AG20443 (cell line): Measurements from ENCODE around the gene KANK2.
"Not testable (repeated sequence)": the region's sequence is repeated elsewhere in the genome, so short reads cannot be mapped to it uniquely, and the experiment has no call there.

Source experiments
- DNase-seq: peaks from one replicate; pipeline ENCODE4 v3.0.0; 2012; ENCODE audit warnings: low spot score, mixed read lengths

Gene KANK2

DNA sequence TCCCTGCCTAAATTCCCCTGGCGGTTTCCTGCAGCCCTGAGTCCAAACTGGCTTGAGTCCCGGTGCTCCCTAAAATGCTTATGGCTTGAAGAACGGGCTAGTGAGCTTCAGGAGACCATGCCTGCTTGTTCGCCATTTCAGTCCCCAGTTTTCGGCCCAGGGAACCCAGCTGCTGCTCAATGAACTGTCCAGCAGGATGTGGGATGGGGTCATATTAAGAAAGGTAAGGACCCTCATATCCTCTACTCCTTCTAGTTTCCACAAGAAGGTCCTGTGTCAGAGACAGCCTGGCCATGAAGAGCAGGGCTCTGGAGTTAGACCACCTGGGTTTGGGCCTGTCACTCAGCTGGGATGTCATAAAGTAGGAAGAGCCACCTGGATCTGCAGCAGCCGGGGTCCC, 24.8 kb downstream of the KANK2 start:
- DNase-seq = no peak

DNA sequence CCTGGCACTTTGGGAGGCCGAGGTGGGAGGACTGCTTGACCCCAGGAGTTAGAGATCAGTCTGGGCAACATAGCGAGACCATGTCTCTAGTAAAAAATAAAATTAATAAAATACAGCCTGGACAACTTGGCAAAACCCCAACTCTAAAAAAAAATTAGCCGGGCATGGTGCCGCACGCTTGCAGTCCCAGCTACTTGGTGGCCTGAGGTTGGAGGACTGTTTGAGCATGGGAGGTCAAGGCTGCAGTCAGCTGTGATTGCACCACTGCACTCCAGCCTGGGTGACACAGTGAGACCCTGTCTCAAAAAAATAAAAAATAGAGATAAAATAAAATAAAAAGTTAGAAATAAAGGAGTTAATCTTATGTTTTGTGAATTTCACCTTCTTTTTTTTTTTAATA, 26.2 kb downstream of the KANK2 start:
- no peak for DNase-seq

DNA sequence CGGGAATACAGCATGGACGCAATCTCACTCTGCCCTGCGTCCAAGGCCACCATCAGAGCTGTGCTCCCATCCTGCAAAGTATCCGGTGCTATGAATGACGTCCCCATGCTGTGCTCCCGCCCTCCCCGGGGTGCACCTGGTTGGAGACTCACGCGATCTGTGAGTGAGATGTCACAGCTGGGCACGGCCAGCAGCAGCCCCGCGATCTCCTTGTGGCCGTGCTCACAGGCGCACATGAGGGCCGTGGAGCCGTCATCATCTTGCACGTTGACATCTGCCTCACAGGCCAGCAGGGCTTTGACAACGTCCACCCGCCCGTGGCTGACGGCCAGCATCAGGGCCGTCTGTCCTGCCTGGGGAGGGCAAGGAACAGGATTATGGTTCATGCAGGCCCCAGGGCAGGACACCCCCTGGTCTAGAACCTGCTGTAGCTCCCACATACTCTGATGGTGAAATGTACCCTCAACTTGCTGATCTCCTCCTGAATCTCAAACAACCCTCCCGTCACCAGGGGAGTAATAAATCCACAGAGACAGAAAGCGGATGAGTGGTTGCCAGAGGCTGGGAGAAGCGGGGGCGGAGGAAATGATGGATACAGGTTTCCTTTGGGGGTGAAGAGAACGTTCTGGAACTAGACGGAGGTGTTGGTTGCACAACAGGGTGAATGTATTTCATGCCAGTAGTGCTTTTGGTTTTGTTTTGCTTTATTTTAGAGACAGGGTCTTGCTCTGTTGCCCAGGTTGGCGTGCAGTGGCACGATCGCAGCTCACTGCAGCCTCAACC, 27.3 kb downstream of the KANK2 start:
- no peak for DNase-seq

DNA sequence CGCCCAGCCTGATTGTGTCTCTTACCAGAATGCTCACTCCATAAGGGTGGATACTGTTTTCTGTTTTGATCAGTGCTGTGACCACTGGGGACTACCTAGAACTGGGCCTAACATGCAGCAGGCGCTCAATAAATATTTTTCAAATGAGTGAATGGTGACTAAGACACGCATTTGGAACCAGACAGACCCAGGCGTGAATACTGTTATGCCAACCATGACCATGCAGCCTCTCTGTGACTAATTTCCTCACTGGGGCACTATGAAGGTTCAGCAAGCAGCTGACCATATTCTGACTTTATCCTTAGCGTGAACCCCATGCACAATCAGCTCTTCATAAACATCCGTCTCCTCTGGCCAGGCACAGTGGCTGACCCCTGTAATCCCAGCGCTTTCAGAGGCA, 28.8 kb downstream of the KANK2 start:
- DNase-seq = peak; percentile 87

DNA sequence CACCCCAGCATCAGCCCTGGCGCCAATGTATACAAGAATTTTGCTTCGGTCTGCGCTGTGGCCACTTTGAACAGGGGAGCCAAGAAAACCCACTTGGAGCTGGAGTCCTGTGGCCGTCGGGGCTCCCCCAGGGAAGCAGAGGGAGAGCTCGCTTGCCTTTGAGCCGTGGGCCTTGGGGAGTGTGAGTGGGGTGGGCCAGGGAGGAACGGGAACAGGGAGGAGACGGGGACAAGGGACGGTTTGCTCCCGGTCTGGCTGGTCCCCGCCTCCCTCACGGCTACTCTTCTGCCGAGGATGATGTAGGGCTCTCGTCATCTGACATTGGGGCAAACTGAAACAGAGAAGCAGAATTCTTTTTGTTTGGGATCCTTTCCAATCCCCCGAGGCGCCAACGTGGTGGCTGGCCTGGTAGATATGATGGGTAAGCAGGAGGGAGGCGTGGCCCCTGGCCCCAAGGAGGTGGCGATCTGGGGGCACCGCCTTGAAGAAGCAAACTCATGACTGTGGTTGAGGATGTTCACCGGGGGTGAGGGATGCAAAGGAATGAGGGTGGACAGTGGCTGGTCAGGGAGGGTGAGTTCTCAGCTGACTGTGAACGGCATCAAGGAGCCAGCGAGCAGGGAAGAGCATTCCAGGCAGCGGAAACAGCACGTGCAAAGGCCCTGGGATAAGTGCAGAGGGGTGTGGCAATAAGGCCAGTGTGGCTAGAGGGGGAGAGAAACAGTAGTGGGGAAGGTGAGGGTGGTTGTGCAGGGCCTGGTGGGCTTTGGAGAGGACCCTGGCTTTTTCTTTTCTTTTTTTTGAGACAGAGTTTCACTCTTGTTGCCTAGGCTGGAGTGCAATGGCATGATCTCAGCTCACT, 30.8 kb downstream of the KANK2 start:
- peak; percentile 75 for DNase-seq

DNA sequence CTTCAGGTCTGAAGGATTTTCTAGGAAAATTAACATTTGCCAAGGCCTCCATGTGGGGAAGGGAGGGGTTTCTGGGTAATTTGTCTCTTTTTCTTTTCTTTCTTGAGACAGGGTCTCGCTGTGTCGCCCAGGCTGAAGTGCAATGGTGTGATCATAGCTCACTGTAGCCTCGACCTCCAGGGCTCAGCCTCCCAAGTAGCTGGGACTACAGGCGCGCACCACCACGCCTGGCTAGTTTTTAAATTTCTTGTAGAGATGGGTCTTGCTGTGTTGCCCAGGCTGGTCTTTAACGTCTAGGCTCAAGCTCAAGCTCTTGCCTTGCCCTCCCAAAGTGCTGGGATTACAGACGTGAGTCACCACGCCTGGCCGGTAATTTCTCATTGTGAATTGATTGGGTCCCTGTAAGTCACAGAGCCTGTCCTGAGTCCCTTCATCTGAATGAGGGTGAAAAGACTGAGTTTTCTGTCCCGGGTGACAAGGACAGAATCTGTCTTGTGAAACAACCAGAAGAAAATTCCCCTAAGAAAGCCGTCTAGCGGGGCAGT, 31.8 kb downstream of the KANK2 start:
- no peak for DNase-seq

DNA sequence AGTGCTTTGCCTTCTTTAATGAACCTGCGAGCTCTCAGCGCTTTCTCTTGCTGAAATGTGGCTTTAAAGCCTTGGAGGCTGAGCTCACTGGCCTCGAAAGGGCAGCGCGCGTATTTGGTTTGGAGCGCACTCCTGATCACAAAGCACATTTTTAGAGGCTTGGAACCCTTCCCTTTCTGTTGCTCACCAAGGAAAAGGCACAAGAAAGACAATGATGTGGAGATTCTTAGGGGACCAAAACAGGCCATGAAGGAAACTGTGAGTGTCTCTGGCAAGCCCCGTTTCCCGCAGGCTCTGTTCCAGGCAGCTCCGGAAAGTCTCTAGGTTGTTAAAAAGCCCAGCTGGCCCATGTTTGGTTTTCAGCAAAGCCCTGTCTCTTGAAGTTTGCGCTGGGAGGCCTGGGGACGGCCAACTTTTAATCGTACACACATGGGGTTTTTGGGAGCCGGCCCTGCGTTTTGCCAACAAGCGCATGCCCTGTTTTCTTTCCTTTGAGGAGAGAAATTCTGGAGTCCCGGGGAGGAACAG, 32.4 kb downstream of the KANK2 start:
- DNase-seq = peak; percentile 77

DNA sequence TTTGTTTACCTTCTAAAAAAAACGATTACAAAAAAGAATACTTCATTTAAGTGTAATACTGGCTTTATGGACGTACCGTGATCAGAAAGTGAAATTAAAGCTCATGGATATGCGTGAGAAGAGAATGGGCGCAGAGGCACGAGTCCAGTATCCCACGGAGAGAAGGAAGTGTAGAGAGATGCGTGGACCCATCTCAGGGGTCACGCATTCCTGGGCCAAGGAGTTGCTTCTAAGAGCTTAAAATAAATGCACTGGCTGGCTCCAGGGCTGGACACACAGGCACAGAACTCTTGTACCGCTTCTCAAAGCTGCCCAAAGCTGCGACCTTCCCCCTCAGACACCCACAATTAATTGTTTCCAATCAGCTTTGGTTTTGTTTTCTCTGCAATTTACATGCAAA, 33.0 kb downstream of the KANK2 start:
- DNase-seq = no peak

DNA sequence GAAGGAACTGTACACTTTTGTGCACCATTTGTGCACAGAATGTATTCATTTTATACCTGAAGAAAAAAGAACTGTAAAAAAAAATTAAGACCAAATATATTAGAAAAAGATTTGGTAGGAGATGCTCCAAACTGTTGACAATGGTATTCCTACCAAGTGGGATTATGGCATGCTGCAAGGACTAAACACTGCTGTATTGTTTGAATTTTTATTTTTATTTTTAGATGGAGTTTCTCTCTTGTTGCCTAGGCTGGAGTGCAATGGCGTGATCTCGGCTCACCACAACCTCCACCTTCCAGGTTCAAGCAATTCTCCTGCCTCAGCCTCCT, 36.9 kb downstream of the KANK2 start:
- DNase-seq = not testable (repeated sequence)

DNA sequence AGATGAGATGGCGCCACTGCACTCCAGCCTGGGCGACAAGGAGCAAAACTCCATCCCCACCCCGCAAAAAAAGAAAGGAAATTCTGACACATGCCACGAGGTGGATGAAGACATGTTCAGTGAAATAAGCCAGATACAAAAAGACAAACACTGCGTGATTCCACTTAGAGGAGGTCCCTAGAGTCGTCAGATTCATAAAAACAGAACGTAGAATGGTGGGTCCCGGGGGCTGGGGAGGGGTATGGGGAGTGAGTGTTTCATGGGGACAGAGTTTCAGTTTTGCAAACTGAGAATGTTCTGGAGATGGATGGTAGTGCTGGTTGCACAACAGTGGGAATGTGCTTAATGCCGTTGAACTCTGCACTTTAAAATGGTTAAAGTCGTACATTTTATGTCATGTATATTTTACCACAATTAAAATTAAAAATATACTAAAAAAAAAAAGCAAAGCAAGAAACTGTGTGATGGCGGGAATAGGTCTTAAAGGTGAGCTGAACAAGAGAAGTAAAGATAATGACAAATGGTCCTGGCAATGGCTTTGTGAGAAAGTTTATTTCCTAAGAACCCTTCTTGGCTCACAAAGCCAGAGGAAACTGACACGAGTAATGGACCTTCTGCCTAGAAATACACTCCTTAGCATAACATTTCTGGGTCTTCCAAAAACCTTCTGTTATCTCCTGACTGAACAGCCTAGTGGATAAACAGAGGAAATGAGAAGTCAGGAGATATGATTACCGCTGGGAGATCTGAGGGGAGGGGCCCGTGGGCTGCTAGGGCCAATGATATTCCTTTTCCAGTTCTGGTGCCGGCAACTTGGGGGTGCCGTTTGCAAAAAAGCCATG, 37.5 kb downstream of the KANK2 start:
- DNase-seq = no peak

DNA sequence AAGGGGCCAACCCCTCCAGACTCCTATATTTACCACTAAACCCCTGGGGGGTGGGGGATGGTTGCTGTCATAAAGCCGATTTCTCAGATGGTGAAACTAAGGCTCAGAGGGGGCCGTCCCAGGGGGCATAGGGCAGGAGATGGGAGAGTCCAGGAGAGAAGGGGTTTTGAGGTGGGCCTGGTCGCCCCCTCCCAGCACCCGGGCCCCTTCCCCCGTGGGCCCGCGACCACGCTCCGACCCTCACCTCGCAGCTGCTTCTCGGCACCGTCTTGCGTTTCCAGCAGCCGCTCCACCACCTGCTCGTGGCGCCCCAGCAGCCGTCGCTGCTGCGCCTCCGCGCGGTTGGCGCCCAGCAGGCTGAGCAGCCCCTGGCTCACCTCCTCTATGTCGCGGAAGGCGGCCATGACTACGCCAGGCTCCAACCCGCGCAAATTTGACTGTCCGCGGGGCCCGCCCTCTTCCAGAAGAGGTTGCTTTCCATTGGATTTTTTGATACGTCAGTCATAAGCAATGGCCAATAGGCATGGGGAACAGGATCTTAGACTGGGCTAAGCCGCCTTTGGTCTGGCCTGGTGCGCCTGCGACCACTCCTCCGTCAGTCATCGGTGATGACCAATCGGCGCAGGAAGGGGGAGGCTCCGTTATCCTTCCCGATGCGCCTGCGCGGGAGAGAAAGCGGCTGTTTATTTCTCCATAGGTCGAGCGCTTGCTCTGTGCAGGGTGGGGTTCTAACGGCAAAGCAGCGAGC, 41.8 kb downstream of the KANK2 start, which contains the start of gene SPC24:
SPC24 (minus strand) TSS at position 410 of the 748 bp plus-strand sequence; CDS start at position 404, 6 bp downstream.
- DNase-seq = peak; percentile 99

DNA sequence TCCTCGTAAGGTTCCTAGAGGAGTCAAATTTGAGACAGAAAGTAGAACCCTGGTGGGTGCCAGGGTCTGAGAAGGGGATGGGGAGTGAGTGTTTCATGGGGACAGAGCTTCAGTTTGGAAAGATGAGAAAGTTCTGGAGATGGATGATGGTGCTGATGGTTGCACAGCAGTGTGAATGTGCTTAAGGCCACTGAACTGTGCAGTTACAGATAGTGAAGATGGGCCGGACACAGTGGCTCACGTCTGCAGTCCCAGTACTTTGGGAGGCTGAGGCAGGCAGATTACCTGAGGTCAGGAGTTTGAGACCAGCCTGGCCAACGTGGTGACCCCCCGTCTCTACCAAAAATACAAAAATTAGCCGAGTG, 42.7 kb downstream of the KANK2 start:
- no peak for DNase-seq

DNA sequence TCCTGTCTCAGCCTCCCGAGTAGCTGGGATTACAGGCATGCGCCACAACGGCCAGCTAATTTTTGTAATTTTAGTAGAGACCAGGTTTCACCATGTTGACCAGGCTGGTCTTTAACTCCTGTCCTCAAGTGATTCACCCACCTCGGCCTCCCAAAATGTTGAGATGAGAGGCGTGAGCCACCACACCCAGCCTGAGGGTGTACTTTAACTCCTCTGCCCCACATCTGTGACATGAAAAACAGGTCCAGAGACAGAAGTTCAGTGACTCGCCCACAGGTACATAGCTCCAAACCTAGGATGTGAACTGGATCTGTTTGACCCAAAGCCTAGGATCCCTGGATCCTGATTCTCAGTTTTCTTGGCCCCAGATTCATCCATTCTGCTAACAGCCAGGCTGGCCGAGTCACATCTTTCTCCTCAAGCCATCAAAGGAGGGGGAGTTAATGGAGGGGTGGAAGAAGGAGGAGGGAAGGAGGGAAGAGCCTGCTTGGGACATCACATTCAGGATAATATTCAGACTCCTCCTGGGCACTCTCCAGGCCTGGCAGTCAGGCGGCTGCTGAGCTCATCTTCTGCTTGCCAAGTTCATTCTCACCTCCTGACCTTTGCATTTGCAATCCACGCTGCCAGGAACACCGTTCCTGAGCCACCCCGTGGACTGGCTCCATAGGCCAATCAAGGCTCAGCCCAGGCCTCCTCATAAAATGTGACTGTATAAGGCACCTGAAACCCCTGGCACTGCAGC, 44.9 kb downstream of the KANK2 start:
- DNase-seq = peak; percentile 66

DNA sequence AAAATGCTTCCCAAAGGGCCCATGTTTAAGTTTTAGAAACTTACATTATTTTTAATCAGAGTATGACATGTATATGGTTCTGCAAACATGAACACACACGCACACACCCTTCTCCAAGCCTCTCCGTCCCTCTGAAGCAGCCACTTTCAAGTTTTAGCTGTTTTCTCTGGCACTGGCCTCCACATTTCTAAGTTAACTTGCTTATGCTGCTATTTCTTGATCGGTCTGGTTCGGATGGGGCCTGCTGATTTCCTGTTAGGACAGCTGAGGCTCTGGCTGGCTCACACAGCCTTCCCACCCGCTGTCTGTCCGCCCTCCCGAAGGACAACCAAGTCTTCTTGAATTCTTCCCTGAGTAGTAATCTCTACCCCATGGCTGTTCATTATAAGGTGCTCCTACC, 46.2 kb downstream of the KANK2 start:
- DNase-seq = no peak

DNA sequence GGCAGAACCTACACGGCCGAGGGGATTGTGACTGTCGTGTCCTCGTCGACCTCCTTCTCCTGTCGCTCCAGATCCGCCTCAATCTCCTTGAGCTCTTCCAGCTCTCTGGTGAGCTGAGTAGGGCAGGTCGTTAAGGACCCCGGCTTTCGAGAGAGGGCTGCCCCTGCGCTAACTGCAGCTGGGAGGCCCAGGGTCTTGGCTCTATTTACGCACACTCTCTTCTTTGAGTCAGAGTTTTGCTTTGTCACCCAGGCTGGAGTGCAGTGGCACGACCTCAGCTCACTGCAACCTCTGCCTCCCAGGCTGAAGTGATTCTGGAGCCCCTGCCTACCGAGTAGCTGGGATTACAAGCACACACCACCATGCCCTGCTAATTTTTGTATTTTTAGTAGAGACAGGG, 49.3 kb downstream of the KANK2 start:
- DNase-seq = no peak

DNA sequence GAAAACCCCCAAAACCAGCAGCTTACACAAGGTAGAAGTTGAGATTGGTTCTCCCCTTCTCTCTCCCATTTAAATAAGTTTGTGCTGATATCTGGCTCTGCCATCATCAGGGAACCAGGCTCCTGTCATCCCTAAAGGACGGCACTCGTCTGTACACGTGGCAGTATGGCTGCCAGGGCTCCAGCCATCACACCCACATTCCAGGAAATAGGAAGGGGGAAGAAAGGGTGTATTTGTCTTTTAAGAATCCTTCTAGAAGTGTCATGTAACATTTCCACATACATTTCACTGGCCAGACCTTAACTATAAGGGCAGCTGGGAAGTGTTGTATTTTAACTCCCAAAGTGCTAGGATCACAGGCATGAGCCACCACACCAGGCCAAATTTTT, 51.8 kb downstream of the KANK2 start:
- DNase-seq = no peak

DNA sequence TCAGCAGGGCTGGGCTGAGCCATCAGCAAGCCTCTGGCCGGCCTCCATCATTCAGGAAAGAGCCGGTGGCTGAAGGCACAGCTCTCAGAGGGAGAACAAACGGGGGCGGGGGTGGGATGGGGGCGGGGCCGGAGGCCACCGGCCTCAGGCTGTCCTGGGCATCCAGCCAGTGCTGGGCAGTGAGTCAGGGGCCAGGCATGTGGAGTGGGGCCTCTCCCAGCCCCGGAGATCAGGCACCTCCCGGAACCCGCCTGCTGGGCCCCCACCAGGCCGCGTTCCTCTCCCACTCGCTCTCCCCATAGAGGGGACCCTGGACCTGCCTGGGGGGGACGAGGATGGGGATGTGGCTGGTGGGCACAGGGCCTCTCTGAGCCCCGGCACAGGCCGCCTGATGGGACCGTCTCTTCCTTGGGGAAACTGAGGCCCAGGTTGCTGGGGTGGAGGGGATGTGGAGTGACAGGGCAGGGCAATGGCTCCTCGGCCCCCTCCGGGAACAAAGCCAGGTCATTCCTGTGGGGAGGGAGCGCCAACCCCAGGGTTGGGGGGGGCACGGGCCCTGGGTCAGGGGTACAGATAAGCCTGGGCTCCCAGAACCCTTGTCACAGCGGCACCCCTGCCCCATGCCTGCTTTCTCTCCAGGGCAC, 54.7 kb downstream of the KANK2 start:
- peak; percentile 95 for DNase-seq

DNA sequence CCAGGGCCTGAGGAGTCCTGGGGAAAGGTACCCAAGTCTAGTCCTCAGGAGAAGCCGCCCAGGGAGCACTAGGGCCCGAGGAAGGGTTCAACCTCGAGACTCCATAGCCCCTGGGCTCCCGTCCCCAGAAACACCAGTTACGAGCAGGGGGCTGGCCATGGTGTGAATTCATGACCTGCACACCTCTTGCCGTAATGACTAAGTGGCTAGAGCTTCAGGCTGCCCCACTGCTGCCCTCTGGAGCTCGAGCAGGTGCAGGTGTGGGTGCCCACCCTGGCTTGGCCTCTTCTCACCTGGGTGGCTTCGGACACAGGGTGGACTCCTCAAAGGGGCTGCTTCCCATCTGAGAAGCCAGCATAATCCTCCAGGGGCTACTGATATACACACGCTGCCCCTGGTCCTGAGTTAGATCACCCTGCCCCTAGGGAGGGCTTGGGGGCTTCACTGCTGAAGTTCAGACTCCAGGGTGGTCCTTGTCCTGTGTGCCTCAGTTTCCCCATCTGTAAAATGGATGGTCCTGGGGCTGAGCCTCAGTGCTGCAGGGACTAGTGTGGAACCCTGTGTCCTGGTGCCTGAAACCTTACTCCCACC, 55.3 kb downstream of the KANK2 start:
- no peak for DNase-seq

DNA sequence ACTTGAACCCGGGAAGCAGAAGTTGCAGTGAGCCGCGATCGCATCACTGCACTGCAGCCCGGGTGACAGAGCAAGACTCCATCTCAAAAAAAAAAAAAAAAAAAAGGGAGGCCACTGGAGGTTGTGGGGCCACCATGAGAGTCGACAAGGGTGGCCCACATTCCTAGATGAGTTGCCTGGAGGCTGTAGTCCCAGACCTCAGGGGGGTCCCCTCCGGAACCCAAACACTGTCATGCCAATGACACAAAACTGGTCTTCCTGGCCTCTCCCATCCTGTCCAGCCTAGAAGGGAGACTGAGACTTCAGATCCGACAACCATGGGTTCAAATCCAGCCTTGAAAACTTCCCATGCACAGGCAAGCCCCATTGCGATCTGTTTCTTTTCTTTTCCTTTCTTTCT, 56.4 kb downstream of the KANK2 start:
- DNase-seq = no peak
